Cardiac fibroblast (primary cell): ENCODE measurements around the gene RNH1.

Experiments used
- DNase-seq, 2 donors: peaks; one replicate each; pipeline versions ENCODE4 v3.0.0 to v3.0.0-alpha.2; 2010; ENCODE audit warnings: low read depth in 2 of 2
- H3K4me3 ChIP-seq, 2 donors: replicated peaks in 1 of 2; 1 replicate in 1 of 2; 2 replicates in 1 of 2; pipeline ENCODE4 v1.5.1; 2011; ENCODE audit warnings: low read depth in 2 of 2, low read length in 2 of 2, mild to moderate bottlenecking in 2 of 2, moderate library complexity in 1 of 2
- TF ChIP-seq, protein P1 (sequence below): IDR thresholded peaks from one replicate; pipeline ENCODE4 v1.5.1; 2011; ENCODE audit warnings: low read depth, mild to moderate bottlenecking, low read length, inconsistent platforms

Gene RNH1

DNA sequence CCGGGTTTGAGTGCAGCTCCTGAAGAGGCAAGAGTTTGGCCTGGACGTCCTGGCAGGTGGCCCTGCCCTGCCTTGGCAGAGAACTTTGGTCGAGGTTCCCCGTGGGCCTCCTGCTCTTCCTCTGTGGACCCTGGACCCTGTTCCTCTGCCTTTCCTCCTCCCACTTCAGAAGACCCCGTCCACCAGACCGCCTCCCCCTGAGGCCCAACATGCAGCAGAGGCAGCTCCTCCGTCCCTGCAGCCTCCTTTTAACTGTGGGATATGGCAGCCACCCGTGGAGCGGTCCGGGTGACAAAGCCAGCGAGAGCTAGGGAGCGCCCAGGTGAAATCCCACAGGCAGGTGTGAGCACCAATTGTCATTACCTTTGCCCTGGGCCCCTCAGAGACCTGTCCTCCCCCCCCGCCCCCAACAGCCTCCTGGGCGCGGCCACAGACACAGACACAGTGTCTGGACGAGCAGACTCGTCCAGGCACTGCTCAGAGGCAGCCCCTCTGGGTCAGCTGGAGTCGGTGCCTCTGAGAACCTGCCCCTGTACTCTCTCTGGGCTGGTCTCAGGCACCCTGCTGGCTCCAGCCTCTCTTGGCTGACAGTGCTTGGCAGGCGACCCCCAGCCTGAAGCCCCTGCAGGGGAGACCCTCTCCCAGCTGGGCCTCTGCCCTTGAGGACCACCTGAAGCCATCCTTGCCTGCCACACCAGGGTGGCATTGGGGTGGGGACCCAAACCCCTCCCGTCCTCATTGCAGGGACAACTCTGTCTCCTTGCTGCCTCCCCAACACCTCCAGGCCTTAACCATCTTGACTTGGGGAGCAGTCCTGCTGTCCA lies 61.1 kb downstream of the RNH1 start:
- TF ChIP-seq, protein P1, sequence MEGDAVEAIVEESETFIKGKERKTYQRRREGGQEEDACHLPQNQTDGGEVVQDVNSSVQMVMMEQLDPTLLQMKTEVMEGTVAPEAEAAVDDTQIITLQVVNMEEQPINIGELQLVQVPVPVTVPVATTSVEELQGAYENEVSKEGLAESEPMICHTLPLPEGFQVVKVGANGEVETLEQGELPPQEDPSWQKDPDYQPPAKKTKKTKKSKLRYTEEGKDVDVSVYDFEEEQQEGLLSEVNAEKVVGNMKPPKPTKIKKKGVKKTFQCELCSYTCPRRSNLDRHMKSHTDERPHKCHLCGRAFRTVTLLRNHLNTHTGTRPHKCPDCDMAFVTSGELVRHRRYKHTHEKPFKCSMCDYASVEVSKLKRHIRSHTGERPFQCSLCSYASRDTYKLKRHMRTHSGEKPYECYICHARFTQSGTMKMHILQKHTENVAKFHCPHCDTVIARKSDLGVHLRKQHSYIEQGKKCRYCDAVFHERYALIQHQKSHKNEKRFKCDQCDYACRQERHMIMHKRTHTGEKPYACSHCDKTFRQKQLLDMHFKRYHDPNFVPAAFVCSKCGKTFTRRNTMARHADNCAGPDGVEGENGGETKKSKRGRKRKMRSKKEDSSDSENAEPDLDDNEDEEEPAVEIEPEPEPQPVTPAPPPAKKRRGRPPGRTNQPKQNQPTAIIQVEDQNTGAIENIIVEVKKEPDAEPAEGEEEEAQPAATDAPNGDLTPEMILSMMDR: no peak
- DNase-seq: no peak
- no peak overlapping the region for H3K4me3 ChIP-seq
